Muscle of arm (tissue), 12 donors: ENCODE data around the gene SEC16A. TPM values are rescaled to one million over a fixed set of nuclear protein-coding genes. Genes with fewer than 3 reads are reported as not detected.
A peak's percentile ranks its signal among the peaks of the same experiment; 100 is the strongest.

Experiments
- DNase-seq: peaks from one replicate; pipeline ENCODE4 v3.0.0-alpha.2; 2013
- polyA plus RNA-seq, 12 donors: library from polyadenylated mRNA; unstranded; fragments of 120-200 nt; gene quantifications; one replicate each; pipeline ENCODE4 v1.2.1, GENCODE V29; 2013; ENCODE audit not compliant: insufficient read length in 12 of 12

SEC16A gene
- polyA plus RNA-seq, 12 donors, result 29.9 to 45.1 (median 36.7) TPM; not detected in 1

DNA sequence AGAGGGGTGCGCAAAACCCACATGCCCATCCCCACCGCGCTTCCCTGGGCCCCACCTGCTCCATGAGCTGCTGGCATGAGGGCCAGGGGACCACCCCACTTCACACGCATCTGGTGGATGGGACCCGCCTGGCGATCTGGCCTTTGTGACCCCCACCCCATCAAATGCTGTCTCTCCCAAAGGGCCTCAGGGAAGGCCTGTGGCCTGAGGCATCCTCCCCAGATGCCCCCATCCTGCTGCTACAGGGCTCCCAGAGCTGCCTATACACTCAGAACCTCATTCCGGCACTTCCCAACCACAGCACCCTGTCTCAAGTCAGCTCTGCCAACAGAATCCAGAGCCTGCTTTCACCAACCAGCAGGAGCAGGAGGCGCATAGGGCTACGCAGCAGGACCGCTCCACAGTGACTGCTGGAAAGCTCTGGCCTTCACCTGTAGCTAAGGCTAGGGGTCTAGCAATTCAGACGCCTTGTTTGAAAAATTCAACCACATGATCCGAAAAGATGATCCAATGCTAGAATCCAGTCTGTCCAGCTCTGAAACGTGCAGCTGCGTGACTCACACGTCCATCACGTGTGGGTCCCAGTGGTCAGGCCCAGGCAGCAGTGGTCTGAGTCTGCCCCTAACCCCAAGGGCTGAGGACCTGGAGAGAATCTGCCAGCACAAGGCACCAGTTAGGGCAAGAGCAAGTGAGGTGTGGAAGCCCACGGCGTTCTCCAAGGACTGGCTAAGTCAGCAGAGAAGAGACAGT lies 81.5 kb downstream of the SEC16A start:
- no peak for DNase-seq

DNA sequence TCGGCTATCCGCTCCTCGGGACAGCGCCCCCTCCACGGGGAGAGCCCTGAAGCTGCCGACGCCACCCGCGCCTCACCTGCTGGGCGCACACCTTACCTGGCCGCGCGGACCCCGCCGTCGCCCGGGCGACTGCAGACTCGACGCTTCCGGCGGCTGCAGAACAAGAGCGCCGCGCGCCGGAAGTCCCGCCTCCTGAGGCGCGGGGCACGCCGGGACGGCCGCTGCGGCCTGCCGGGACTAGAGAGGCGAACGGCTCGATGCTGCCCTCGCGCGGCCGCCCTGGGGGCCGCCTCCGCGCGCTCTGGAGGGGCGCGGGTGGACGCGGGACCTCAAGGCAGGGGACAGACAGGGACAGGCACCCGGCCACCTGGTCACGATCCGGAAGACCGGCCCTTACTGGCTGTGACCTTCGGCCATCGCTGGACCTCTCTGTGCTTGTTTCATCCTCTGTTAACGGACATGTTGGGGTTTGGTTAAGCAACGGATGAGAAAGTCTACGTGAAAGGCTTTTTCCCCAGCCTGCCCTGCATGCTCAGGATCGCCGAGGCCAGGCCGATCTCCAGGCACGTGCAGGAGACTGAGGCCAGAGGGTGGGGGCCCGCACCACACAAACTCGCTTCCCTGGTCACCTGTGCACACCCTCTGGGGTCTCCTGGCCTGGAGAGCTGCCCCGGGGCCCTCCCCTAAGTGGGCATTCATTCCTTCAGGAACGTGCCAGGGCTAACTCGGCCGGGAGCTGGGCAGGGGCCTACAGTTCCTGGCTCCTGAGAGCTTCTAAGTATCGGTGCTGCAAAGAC lies 82.6 kb downstream of the SEC16A start, which contains the start of gene SNAPC4:
TSS of gene SNAPC4 (minus strand) at position 133 of the 797 bp plus-strand sequence. CDS start 1,742 bp downstream, outside the sequence.
- DNase-seq, result peak; percentile 86

DNA sequence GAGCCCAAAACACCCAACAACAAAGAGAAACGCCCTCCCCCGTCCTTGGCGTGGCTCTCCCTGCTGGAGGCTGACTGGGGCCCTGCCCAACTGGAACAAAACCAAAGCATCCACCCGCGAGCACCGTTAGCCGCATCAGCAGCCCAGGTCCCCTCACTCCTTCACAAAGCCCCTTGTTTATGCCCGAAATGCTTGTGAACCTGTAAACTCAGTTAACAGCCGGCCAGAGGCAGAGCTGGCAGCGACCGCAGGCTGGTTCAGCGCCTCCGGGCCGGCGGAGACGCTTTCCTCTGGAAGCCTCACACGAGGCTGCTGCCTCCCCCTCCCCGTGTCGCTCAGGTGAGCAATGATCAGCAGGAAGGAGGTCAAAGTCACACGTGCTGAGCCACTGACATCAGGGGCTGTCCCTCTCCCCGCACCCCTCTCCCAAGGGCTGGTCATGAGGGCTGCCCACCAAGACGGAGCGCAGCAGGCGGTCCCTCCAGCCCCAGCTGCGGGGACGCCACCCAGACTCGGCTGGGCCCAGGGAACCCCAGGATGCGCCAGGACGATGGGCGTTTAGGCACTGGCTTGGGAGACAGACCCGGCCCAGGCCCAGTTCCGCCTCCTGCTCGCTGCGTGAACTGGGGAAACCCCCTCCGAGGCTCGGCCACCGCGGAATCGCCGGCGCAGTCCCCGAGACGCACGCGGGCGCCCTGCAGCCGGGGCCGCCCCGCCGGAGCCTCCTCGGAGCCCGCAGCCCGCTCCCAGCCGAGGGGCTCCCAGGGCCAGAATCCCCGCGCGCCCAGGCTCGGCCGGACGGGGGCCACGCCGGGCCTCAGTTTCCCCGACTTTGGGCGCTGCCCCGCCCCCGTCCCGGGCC lies 83.4 kb downstream of the SEC16A start:
- no peak for DNase-seq

DNA sequence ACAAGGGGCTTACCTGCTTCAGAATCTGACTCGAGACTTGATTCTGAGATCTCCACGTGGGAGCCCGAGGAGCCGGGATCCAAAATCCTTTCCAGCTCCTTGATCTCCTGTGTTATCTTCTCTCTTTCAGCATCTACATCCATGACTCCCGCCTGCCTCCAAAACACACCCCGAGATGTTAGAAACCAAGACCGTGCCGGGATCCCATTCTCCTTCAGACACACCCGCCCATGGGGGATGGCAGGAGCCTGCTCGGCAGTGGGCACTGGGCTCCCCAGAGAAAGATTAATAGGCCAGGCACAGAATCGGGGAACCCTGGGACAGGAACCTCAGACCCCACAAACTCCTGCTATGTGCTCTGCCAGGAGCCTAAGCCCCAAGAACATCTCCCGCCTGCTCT lies 84.6 kb downstream of the SEC16A start:
- no peak for DNase-seq

DNA sequence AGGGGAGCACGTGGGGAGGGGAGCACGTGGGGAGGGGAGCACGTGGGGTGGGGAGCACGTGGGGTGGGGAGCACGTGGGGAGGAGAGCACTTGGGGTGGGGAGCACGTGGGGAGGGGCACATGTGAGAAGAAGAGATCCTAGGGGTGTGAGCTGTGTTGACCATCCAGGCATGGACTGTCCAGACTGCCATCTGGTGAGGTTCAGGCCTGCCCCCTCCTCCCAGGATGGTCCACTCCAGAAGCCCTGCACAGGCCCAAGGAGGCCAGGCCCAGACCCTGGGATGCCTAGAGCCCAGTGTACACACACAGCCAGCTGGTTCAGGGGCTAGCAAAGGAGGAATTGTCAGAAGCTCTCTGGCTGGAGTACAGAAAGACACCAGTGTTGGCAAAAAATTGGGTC lies 85.2 kb downstream of the SEC16A start:
- DNase-seq, result no peak

DNA sequence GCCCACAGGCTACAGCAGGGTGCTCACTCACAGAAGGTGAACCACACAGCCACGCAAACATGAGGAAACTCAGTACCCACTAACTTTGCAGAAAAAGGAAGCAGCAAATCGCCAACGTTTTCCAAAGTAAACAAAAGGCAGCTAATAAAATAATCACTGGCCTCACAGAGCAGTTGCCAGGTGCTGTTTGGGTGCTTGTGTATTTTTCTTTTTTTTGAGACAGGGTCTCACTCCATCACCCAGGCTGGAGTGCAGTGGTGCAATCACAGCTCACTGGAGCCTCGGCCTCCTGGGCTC lies 86.7 kb downstream of the SEC16A start:
- DNase-seq, result no peak

DNA sequence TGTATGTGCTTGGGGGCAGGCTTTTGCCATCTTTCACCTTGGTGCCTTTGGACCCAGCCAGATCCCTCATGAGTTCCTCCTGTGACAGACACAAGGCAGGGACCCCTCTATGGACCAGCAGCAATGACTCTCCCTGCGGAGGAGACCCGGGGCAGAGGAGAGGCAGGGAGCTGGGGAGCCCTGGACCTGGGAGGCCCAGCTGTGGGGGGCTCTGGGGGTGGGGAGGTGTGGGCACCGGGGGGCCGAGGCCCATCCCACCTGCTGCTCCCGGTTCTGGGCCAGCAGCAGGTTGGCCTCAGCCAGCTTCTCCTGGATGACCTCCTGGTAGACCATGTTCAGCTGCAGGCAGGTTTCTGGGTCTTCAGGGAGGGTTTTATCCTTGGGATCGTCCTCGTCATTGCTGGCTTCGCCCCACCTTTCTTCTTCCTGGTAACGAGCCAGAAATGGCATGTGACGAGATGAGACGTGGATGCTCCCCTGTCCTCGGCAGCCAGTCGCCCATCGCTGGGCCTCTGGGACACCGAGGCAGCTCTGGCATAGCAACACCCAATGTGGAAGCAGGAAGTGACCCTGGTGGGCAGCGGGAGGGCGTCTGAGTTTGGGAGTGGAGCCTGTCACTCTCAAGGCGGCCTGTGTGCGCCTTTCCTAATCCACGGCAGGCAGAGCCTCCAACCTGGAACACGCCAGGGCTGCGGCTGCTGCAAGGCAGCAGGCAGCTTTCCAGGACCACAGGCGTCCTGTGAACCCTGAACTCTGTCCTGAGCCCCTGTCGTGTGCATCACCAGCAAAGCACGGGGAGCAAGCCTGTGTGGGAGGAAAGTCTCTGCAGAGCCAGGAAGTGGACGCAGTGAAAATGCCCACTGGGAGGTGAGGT lies 87.3 kb downstream of the SEC16A start:
- DNase-seq, result no peak

DNA sequence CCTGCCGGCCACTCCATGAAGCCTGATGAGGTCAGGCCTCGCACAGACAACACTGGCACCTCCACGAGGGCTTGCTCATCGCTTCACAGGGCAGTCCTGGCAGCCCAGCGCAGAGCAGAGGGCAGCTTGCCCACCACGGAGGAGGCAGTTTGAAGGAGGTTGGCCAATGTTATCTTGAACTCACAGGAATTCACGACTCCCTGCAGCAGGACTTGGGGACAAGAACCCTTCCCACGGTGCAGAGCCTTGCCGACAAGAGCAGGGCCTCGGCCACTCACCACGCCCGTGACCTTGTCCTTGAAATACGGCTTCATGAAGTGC lies 87.9 kb downstream of the SEC16A start:
- no peak for DNase-seq

DNA sequence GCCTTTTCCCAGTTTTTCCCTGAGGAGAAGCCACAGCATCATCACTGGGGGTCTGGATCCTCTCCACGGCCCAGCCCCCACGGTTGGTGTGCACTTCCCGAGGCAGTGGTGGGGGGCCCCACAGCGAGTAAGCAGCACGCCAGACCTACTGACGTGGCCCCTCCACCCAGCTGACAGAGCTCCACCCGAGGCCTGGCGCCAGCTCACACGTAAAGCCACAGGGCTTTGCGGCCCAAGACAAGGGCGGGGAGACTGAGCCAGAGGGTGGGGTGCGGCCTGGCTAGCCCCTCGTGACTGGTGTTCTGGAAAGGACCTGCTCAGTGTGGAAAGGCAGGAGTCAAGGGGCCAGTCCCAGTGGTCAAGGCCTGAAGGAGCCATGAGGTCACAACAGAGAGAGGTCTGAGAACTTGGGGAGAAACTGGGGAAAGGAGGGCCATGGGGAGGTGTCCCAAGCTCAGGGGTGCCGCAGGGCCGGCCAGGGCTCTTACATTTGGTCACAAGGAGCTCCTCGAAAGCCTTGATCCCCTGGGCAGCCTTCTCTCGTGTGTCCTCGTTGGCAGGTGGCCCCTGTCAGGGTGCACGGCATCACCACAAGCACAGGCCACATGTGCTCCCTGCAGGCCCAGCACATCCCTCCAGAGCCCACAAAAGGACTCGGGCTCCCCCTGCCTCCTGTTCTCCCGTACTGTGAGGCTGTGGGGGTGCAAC lies 88.4 kb downstream of the SEC16A start:
- no peak for DNase-seq

DNA sequence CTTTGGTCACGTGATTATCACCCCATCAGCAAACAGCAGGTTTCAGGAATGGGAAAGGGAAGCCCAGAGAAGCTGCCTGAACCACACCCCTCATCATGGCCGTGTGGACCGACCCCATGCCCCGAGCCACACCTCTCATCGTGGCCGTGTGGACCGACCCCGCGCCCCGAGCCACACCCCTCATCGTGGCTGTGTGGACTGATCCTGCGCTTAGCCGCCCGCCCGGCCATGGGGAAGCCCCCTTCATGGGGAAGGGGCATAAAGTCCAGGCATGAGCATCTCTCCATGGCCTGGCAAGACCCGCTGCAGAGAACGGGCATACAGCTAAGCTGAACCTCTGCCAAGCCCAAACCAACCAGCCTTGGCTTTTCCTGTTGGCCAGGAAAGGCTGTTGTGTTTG lies 89.3 kb downstream of the SEC16A start:
- no peak for DNase-seq

DNA sequence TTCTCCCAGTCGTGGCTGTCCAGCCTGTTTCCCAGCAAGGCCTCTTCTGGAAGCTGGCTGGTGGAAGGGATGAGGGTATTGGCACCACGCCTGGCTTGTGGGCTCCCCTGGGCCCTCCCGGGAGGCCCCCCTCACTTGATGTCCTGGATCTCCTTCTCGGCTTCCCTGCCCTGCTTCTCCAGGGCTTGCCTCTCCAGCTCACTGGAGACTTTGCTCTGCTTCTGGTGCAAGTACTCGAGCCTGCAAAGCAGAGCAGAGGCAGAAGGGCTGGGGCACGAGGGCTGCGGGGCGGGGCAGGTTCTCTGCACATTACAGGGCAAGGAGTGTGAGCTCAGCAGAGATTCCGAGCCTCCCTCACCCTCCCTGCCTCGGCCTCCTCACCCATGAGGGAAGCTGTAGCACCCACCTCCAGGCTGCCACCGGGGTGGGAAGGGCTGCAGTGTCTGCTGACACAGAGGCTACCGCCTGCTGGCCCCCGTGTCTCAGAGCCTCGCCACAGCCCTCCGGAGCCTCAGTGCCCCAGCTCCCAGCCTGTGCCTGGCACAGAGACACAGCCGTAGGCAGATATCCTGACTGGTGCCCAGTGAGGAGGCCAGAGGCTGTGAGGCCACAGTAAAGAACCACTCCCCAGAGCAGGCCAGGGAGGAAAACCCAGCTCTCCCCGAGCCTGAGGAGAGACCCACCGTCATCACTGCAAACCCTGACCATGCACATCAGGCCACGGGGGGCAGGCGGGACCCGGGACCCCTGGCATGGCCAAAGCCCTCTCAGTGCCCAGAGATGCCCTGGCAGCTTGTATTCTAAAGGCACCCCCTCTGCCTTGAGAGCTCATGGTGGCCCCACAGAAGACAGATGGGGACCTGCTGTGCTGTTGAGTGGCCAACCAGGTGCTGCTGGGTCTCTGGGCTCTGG lies 90.0 kb downstream of the SEC16A start:
- DNase-seq, result no peak

DNA sequence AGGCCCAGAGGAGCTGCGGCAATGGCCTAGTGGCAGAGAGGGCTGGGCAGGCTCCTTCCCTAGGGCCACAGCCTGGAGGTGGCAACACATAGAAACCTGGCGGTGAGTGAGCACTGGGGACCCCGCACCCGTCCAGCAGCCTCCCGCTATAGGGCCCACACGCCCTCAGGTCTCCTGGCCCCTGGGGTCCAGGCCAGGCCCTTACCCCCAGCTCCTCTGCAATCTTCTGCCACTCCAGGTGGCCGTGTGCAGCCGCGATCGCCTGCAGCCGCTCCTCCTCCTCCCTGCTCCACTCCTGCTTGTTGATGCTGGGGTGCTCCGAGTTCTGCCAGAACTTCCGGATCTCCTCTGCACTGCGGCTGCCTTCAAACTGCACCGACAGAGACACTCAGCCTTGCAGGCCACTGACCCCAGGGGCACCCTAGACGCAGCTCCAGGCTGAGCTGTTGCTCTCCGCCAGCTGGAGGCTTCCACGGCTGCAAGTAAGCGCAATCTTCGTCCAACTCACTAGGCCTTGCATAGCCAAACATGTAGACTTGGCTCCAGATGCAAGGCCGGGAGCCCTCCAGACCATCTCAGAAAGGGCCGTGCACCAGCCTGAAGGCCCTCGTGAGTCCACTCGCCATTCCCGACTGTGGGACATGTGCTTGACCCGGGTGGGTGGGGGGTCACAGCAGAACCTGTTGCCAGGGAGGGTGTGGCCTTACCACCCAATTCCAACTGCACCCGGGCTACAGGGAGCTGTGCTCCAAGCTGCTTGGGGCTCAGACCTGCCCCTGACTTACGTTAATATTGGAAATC lies 90.9 kb downstream of the SEC16A start:
- no peak for DNase-seq

Other genes with a start within 250 kb of the SEC16A start
- 10 to 100 TPM in 3 of 12 donors, 1 to 10 TPM in 8, not detected in 1; 6.1 to 13.7 (median 8.9) TPM for gene QSOX2, start 237.2 kb downstream of the SEC16A start, polyA plus RNA-seq
- under 1 TPM in 8 of 12 donors, not detected in 4; 0.03 to 0.68 (median 0.06) TPM for gene CCDC187, start 178.9 kb downstream of the SEC16A start, polyA plus RNA-seq
- gene GPSM1, start 155.5 kb downstream of the SEC16A start, polyA plus RNA-seq, result 10 to 100 TPM in 11 of 12 donors, not detected in 1; 14.2 to 45.9 (median 20.8) TPM
- gene DNLZ, start 119.3 kb downstream of the SEC16A start, polyA plus RNA-seq, result 10 to 100 TPM in 4 of 12 donors, 1 to 10 TPM in 6, not detected in 2; 4.5 to 16.7 (median 9.1) TPM
- gene CARD9, start 109.4 kb downstream of the SEC16A start, polyA plus RNA-seq, result 1 to 10 TPM in 6 of 12 donors, under 1 TPM in 5, not detected in 1; 0.62 to 9.3 (median 1.0) TPM
- gene SNAPC4, start 82.9 kb downstream of the SEC16A start, polyA plus RNA-seq, result 10 to 100 TPM in 1 of 12 donors, 1 to 10 TPM in 10, not detected in 1; 4.8 to 10.2 (median 5.6) TPM
- 10 to 100 TPM in 11 of 12 donors, not detected in 1; 24.0 to 60.2 (median 28.3) TPM for gene ENTR1, start 72.4 kb downstream of the SEC16A start, polyA plus RNA-seq
- 10 to 100 TPM in 11 of 12 donors, not detected in 1; 27.6 to 43.2 (median 37.4) TPM for gene PMPCA, start 72.4 kb downstream of the SEC16A start, polyA plus RNA-seq
- 10 to 100 TPM in 4 of 12 donors, 1 to 10 TPM in 7, not detected in 1; 7.0 to 15.1 (median 9.8) TPM for gene INPP5E, start 43.2 kb downstream of the SEC16A start, polyA plus RNA-seq
- 10 to 100 TPM in 11 of 12 donors, not detected in 1; 18.0 to 47.5 (median 20.6) TPM for gene NOTCH1, start 63.0 kb upstream of the SEC16A start, polyA plus RNA-seq
- 10 to 100 TPM in 11 of 12 donors, not detected in 1; 43.2 to 71.5 (median 49.6) TPM for gene EGFL7, start 179.9 kb upstream of the SEC16A start, polyA plus RNA-seq
- gene AGPAT2, start 204.4 kb upstream of the SEC16A start, polyA plus RNA-seq, result 10 to 100 TPM in 6 of 12 donors, 1 to 10 TPM in 5, not detected in 1; 8.2 to 32.3 (median 10.1) TPM
- gene DIPK1B, start 229.5 kb upstream of the SEC16A start, polyA plus RNA-seq, result 10 to 100 TPM in 10 of 12 donors, 1 to 10 TPM in 1, not detected in 1; 8.7 to 20.5 (median 14.0) TPM